ENCODE data around the gene TREM1. TPM values are rescaled to one million over a fixed set of nuclear protein-coding genes. Genes with fewer than 3 reads are reported as not detected.

TREM1 gene
- total RNA-seq, 1 donor from 2014 or later = 0.25 TPM

Other genes starting within 250 kb of the TREM1 start
- 9.3 TPM for gene UNC5CL, start 247.5 kb downstream of the TREM1 start, total RNA-seq
- 0.30 TPM for gene TSPO2, start 244.2 kb downstream of the TREM1 start, total RNA-seq
- not detected for gene APOBEC2, start 233.5 kb downstream of the TREM1 start, total RNA-seq
- gene OARD1, start 214.3 kb downstream of the TREM1 start, total RNA-seq = 22.4 TPM
- 7.7 TPM for gene NFYA, start 213.7 kb downstream of the TREM1 start, total RNA-seq
- gene TREML1, start 132.3 kb downstream of the TREM1 start, total RNA-seq = not detected
- gene TREM2, start 123.6 kb downstream of the TREM1 start, total RNA-seq = 0.28 TPM
- 0.08 TPM for gene TREML2, start 85.5 kb downstream of the TREM1 start, total RNA-seq
- gene TREML4, start 58.3 kb downstream of the TREM1 start, total RNA-seq = not detected
- not detected for gene NCR2, start 48.9 kb upstream of the TREM1 start, total RNA-seq

Data from left lobe of liver (tissue), 1 donor.